ENCODE measurements around the gene ZNF677. TPM values are rescaled to one million over a fixed set of nuclear protein-coding genes. Genes with fewer than 3 reads are reported as not detected.
"Not testable (repeated sequence)": the region's sequence is repeated elsewhere in the genome, so short reads cannot be mapped to it uniquely, and the experiment has no call there.

ZNF677 gene
- total and polyA plus RNA-seq, 7 donors = 3.3 to 9.7 (median 6.8) TPM

GRCh38 chr19:53246498-53246897 lies 8.2 kb downstream of the ZNF677 start:
- Histone ChIP-seq H3K4me1 (no peaks in the 10 kb centered on the region), H3K4me3 (no peak overlapping the region), H3K36me3 (ENCODE audit: insufficient read depth in 1 of 2, low read depth in 1 of 2) (peaks cover 35 to 66% of the 10 kb centered on the region in 2 donors), H3K27me3 (ENCODE audit: insufficient read depth in 3 of 3, low read length in 2 of 3) (no peaks in the 10 kb centered on the region), H3K27ac (no peak overlapping the region), H3K9me3 (peaks cover 71% of the 10 kb centered on the region)
- intact Hi-C loops (cut with DNase I) = no loop called here
- TF ChIP-seq CTCF (IDR thresholded peaks at IDR 0.05) = no peak
- ATAC-seq (no peak), DNase-seq (no peak)
- WGBS, 3 donors = 89 to 100% (median 93%) methylated on average over 1 of the region's 1 CpG

GRCh38 chr19:53237114-53237777 lies 17.4 kb downstream of the ZNF677 start:
- Histone ChIP-seq H3K36me3 (ENCODE audit: insufficient read depth in 1 of 2, low read depth in 1 of 2) (peaks cover 21 to 46% of the 10 kb centered on the region in 2 donors), H3K4me1 (no peaks in the 10 kb centered on the region), H3K27me3 (ENCODE audit: insufficient read depth in 3 of 3, low read length in 2 of 3) (no peaks in the 10 kb centered on the region), H3K4me3 (no peak overlapping the region), H3K9me3 (peaks cover 98% of the 10 kb centered on the region), H3K27ac (no peak overlapping the region)
- no peak for ATAC-seq
- intact Hi-C loops (cut with DNase I) = no loop called here
- TF ChIP-seq CTCF (IDR thresholded peaks at IDR 0.05) = no peak
- DNase-seq = no peak
- 93 to 97% (median 97%) methylated on average over 4 of the region's 4 CpGs for WGBS, 3 donors

GRCh38 chr19:53224606-53225005 lies 30.1 kb downstream of the ZNF677 start:
- 91 to 98% (median 93%) methylated on average over 7 to 20 of the region's 20 CpGs for WGBS, 3 donors
- no peak overlapping the region for H3K4me3 ChIP-seq
- no peaks in the 10 kb centered on the region for H3K36me3 ChIP-seq (ENCODE audit: insufficient read depth in 1 of 2, low read depth in 1 of 2)
- no peak overlapping the region for H3K27ac ChIP-seq
- H3K4me1 ChIP-seq = no peaks in the 10 kb centered on the region
- TF ChIP-seq CTCF (IDR thresholded peaks at IDR 0.05) = no peak
- intact Hi-C loops (cut with DNase I) = no loop called here
- no peaks in the 10 kb centered on the region for H3K27me3 ChIP-seq (ENCODE audit: insufficient read depth in 3 of 3, low read length in 2 of 3)
- DNase-seq = no peak
- no peak for ATAC-seq
- H3K9me3 ChIP-seq = peaks cover 77% of the 10 kb centered on the region

GRCh38 chr19:53222716-53223115 lies 32.0 kb downstream of the ZNF677 start:
- WGBS, 3 donors = 93 to 97% (median 96%) methylated on average over 19 to 28 of the region's 28 CpGs
- peaks cover 74% of the 10 kb centered on the region for H3K9me3 ChIP-seq

GRCh38 chr19:53212703-53213320 lies 41.9 kb downstream of the ZNF677 start:
- peaks cover 5 to 19% of the 10 kb centered on the region in 2 donors for H3K36me3 ChIP-seq (ENCODE audit: insufficient read depth in 1 of 2, low read depth in 1 of 2)
- no peak for DNase-seq
- no peak overlapping the region for H3K4me3 ChIP-seq
- WGBS, 3 donors = 94 to 99% (median 97%) methylated on average over 2 of the region's 2 CpGs
- ATAC-seq = no peak
- no peaks in the 10 kb centered on the region for H3K4me1 ChIP-seq
- H3K27ac ChIP-seq = no peak overlapping the region
- H3K9me3 ChIP-seq = peaks cover 97% of the 10 kb centered on the region
- intact Hi-C loops (cut with DNase I) = no loop called here
- TF ChIP-seq CTCF (IDR thresholded peaks at IDR 0.05) = no peak
- H3K27me3 ChIP-seq (ENCODE audit: insufficient read depth in 3 of 3, low read length in 2 of 3) = no peaks in the 10 kb centered on the region

More at GRCh38 chr19:53222716-53223115, 32.0 kb downstream of the ZNF677 start:
- H3K4me3 ChIP-seq; H3K27ac ChIP-seq; H3K36me3 ChIP-seq (ENCODE audit: insufficient read depth in 1 of 2, low read depth in 1 of 2); H3K4me1 ChIP-seq; H3K27me3 ChIP-seq (ENCODE audit: insufficient read depth in 3 of 3, low read length in 2 of 3); ATAC-seq; DNase-seq; intact Hi-C loops (cut with DNase I): not testable (repeated sequence)

- H3K4me3 ChIP-seq; DNase-seq; ATAC-seq; intact Hi-C loops (cut with DNase I); H3K27ac ChIP-seq; H3K4me1 ChIP-seq; H3K27me3 ChIP-seq (ENCODE audit: insufficient read depth in 3 of 3, low read length in 2 of 3): not testable (repeated sequence)
- peaks cover 5 to 19% of the 10 kb centered on the region in 2 donors for H3K36me3 ChIP-seq (ENCODE audit: insufficient read depth in 1 of 2, low read depth in 1 of 2)
- peaks cover 92% of the 10 kb centered on the region for H3K9me3 ChIP-seq
- whole genome bisulfite sequencing, 3 donors = 92 to 95% (median 93%) methylated on average over 3 of the region's 3 CpGs
Observed at GRCh38 chr19:53211554-53211953, 43.1 kb downstream of the ZNF677 start.

All from psoas muscle (tissue), 8 donors.